SK-N-MC (cell line): ENCODE data around the gene DIPK1B.

Source experiments
- DNase-seq: peaks from one replicate; pipeline ENCODE4 v3.0.0-alpha.2; 2011; ENCODE audit warnings: low read depth, low spot score
- H3K27ac ChIP-seq: fragments of 200-600 bp; sonication (generic); 2 replicates; pipeline ENCODE4 v1.5.1; 2016; ENCODE audit warnings: mixed run types
- H3K36me3 ChIP-seq: fragments of 200-600 bp; sonication (generic); 2 replicates; pipeline ENCODE4 v1.6.1; 2017; ENCODE audit warnings: antibody characterized with exemption, low read length, mixed read lengths; ENCODE audit not compliant: insufficient read depth
- H3K4me3 ChIP-seq: fragments of 200-600 bp; sonication (generic); 2 replicates; pipeline ENCODE4 v1.5.1; 2016
- H3K9ac ChIP-seq: fragments of 200-600 bp; sonication (generic); 2 replicates; pipeline ENCODE4 v1.8.0; 2017; ENCODE audit warnings: mixed run types, mixed read lengths; ENCODE audit not compliant: insufficient read length
- H3K9me3 ChIP-seq: fragments of 200-600 bp; sonication (generic); 2 replicates; pipeline ENCODE4 v1.6.1; 2017; ENCODE audit warnings: low read depth, mild to moderate bottlenecking, antibody characterized with exemption, low read length, moderate library complexity, mixed read lengths
- EZH2 ChIP-seq: fragments of 200-600 bp; sonication (generic); IDR thresholded peaks from one replicate; pipeline ENCODE4 v1.6.1; 2017; ENCODE audit warnings: antibody characterized with exemption
- FOXP2 ChIP-seq: optimal IDR thresholded peaks from 2 replicates; pipeline ENCODE3; 2011; ENCODE audit warnings: mild to moderate bottlenecking, moderate library complexity; ENCODE audit not compliant: insufficient read depth; ENCODE audit errors: extremely low read length, control extremely low read depth
- POLR2AphosphoS5 ChIP-seq: IDR thresholded peaks from 2 replicates; pipeline ENCODE4 v1.6.1; 2012; ENCODE audit warnings: mild to moderate bottlenecking, low read depth, low read length, borderline replicate concordance

DIPK1B gene

DNA sequence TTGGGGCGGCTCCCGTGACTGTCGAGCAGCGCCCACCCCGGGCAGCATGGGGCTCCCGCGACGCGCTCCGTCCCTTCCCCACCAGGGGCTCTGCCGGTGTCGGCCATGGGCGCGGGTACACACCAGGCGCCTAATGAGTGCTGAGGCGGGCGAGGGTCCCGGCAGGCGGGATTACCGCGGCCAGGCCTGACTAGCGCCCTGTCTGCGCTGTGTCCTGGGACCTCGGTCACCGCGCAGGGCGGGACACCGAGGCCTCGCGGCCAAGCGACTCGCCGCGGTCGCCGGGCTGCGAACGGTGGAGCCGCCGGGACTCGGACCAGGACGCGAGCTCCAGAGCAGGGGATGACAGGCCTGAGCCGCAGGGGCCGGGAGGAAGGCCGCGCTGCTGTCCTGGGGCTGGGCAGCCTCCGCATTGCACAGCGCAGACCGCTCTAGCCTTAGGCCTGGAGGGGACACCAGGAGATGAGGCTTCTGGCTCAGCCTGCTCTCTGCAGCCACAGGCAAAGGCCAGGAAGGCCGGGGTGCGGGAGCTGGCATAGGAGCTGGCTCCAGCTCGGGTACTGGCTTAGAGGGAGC is 16.3 kb downstream of the DIPK1B start:
- no peak for TF ChIP-seq POLR2AphosphoS5
- no peak for TF ChIP-seq FOXP2
- TF ChIP-seq EZH2, result no peak
- H3K9me3 ChIP-seq, result no peaks in the 10 kb centered on the region
- peaks cover 34% of the 10 kb centered on the region for H3K36me3 ChIP-seq
- DNase-seq, result no peak
- peak overlapping the region; percentile 82 for H3K4me3 ChIP-seq
- peak overlapping the region; percentile 98 for H3K9ac ChIP-seq
- H3K27ac ChIP-seq, result peak overlapping the region; percentile 74

DNA sequence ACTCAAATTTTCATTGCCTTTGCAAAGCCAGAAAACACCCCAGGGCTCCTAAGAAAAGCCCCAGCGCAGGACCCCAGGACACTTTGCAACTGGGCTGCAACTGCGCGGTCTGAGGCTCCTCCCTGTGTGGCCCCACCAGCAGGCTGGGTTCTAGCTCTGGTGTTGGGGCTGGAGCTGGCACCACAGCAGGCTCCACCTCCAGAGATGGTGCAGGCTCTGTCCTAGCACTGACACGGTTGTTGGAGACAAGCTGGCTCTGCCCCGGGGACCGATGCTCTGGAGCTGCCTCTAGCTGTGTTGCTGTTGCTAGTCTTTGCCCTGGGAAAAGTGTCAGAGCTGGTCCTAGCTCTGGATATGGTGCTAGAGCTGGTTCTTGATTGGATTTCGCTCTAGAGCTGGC is 16.8 kb downstream of the DIPK1B start:
- no peak for DNase-seq
- peak overlapping the region; percentile 82 for H3K4me3 ChIP-seq
- peak overlapping the region; percentile 74; the same call in 1 of the 2 replicates for H3K27ac ChIP-seq
- peak overlapping the region; percentile 98 for H3K9ac ChIP-seq
- H3K9me3 ChIP-seq, result no peaks in the 10 kb centered on the region
- peaks cover 29% of the 10 kb centered on the region for H3K36me3 ChIP-seq
- TF ChIP-seq FOXP2 (no peak), POLR2AphosphoS5 (0 out of 2 replicates have a peak, but pooled peaks have one; percentile 42), EZH2 (no peak)

DNA sequence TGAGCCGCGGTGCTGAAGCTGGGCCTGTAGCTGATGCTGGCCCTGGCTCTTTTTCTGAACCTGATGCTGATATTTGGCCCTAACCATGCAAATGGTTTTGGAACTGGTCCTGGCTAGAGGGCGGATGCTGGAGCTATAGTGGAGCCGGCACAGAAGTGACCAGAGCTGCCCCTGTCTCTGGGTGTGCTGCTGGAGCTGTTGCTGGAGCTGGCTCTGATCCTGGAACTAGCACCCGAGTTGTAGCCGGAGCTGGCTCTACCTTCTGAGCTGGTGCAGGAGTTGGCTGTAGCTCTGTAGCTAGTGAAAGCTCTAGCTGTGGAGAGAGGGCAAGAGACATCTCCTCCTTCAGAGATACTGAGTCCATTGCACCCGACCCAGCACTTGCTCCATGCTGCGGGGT is 17.6 kb downstream of the DIPK1B start:
- TF ChIP-seq POLR2AphosphoS5 (no peak), FOXP2 (no peak), EZH2 (no peak)
- Histone ChIP-seq H3K27ac (no peak overlapping the region), H3K9me3 (no peaks in the 10 kb centered on the region), H3K36me3 (peaks cover 21% of the 10 kb centered on the region), H3K4me3 (peak overlapping the region; percentile 82; the same call in 1 of the 2 replicates), H3K9ac (peak overlapping the region; percentile 98)
- no peak for DNase-seq

GRCh38 chr9:136732444-136733178 is 20.2 kb downstream of the DIPK1B start:
- Histone ChIP-seq H3K36me3 (no peaks in the 10 kb centered on the region), H3K9ac (no peak overlapping the region), H3K4me3 (no peak overlapping the region), H3K9me3 (no peaks in the 10 kb centered on the region), H3K27ac (no peak overlapping the region)
- DNase-seq, result no peak
- TF ChIP-seq EZH2 (no peak), POLR2AphosphoS5 (no peak), FOXP2 (no peak)

DNA sequence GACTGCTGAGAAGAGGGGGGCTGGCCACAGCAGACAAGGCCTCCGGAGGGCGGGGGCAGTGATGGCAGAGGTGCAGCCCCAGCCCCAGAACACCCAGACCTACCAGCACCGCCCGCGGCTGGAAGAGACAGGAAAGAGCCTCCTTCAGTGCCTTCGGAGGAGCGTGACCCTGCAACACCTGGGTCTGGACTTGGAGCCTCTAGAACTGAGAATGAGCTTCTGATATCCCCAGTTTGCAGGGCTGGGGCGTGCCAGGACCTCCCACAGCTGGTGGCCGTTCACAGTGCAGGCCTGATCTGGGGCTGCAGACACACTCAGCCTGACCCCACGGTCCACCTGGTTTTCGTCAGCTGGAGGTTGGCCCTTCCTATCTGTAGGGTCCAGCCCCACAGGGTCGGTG is 21.2 kb downstream of the DIPK1B start:
- H3K4me3 ChIP-seq, result no peak overlapping the region
- no peaks in the 10 kb centered on the region for H3K36me3 ChIP-seq
- no peak for TF ChIP-seq FOXP2
- no peak for TF ChIP-seq EZH2
- no peak for TF ChIP-seq POLR2AphosphoS5
- no peak for DNase-seq
- H3K9ac ChIP-seq, result no peak overlapping the region
- no peaks in the 10 kb centered on the region for H3K9me3 ChIP-seq
- no peak overlapping the region for H3K27ac ChIP-seq

DNA sequence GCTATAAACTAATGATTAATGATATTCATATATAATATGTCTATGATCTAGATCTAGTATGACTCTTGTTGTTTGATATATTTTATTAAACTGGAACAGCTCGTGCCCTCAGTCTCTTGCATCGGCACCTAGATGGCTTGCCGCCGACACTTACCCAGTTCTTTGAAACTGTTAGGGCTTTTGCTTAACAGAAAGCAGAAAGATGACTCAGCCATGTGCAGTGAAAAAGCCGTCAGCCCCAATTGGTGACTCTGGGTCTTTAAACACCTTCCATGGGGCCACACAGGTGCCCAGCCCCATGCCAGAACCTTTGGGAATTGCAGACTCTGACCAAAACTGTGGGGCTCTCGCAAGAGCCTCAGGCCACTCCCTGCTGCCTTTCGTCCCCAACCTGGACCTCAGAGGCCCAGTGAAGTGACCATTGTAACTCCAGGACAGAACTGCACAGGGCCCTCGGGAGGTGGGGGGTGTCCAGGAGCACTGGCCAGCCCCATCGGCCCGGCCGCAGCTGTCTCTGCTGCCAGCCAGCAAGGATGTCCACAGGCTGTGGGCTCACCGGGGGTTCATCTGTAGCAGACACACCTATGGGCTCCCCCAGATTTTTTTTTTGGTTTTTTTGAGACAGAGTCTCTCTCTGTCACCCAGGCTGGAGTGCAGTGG is 22.6 kb downstream of the DIPK1B start:
- H3K9ac ChIP-seq, result no peak overlapping the region
- no peaks in the 10 kb centered on the region for H3K9me3 ChIP-seq
- no peaks in the 10 kb centered on the region for H3K36me3 ChIP-seq
- no peak overlapping the region for H3K27ac ChIP-seq
- DNase-seq, result no peak
- H3K4me3 ChIP-seq, result no peak overlapping the region
- TF ChIP-seq EZH2, result no peak
- TF ChIP-seq POLR2AphosphoS5, result no peak
- TF ChIP-seq FOXP2, result no peak

DNA sequence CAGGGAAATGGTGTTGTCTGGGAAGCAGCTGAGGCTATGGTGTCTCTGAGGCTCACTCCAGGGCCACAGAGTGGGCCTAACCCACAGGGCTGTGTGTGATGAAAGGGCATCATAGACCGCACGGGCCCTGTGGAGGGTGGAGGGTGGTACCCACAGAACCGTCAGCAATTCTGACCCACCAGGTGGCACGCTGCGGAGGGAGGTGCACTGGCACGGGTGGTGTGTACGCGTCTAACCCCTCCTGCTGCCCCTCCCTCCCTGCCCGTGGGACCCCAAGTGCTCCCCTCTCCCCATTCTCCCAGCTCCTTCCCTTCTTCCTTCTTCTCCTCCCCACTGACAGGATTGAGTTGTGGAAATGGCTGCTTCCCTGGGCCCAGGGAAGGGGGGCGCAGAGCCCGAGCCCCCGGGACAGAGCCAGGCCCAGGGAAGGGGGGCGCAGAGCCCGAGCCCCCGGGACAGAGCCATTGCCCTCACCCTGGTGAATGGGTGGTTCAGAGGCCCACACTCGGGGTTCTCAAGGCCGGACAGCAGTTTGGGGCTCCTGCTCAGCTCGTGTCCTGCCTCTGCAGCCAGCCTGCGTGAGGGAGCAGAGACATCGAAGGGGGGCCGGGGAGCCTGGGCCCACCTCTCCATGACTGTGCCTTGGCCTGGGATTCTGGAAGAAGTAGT is 23.6 kb downstream of the DIPK1B start:
- H3K9ac ChIP-seq, result no peak overlapping the region
- TF ChIP-seq FOXP2 (no peak), EZH2 (no peak), POLR2AphosphoS5 (no peak)
- H3K36me3 ChIP-seq, result no peaks in the 10 kb centered on the region
- no peak overlapping the region for H3K27ac ChIP-seq
- H3K4me3 ChIP-seq, result no peak overlapping the region
- no peak for DNase-seq
- H3K9me3 ChIP-seq, result no peaks in the 10 kb centered on the region

GRCh38 chr9:136738960-136739359 is 26.6 kb downstream of the DIPK1B start:
- TF ChIP-seq POLR2AphosphoS5 (no peak), FOXP2 (no peak), EZH2 (no peak)
- Histone ChIP-seq H3K4me3 (no peak overlapping the region), H3K27ac (no peak overlapping the region), H3K9me3 (no peaks in the 10 kb centered on the region), H3K9ac (no peak overlapping the region), H3K36me3 (no peaks in the 10 kb centered on the region)
- DNase-seq, result no peak
